BE2C (cell line): ENCODE results near the gene EPM2A.
"Not testable (repeated sequence)": the region's sequence is repeated elsewhere in the genome, so short reads cannot be mapped to it uniquely, and the experiment has no call there.

ENCODE experiments used
- DNase-seq: peaks from one replicate; pipeline ENCODE4 v3.0.0-alpha.2; 2020
- H3K27me3 ChIP-seq: fragments of 250-450 bp; sonication (Bioruptor Pico); 2 replicates; pipeline ENCODE4 v1.5.1; 2020; ENCODE audit warnings: mild to moderate bottlenecking
- H3K36me3 ChIP-seq: fragments of 250-450 bp; sonication (Bioruptor Pico); 2 replicates; pipeline ENCODE4 v1.5.1; 2020; ENCODE audit warnings: mild to moderate bottlenecking
- H3K4me1 ChIP-seq: fragments of 250-450 bp; sonication (Bioruptor Pico); 2 replicates; pipeline ENCODE4 v1.5.1; 2020
- H3K4me3 ChIP-seq: 2 replicates; pipeline ENCODE4 v1.5.1; 2011; ENCODE audit warnings: low read depth, low read length
- H3K9me3 ChIP-seq: fragments of 250-450 bp; sonication (Bioruptor Pico); 2 replicates; pipeline ENCODE4 v1.5.1; 2020
- CTCF ChIP-seq: IDR thresholded peaks from 2 replicates; pipeline ENCODE4 v1.5.1; 2012; ENCODE audit warnings: mild to moderate bottlenecking, low read depth, low read length

EPM2A gene

GRCh38 chr6:145745861-145746260 lies 10.5 kb upstream of the EPM2A start:
- TF ChIP-seq CTCF, result no peak
- H3K27me3 ChIP-seq, result no peaks in the 10 kb centered on the region
- no peaks in the 10 kb centered on the region; the same call in 1 of the 2 replicates for H3K4me1 ChIP-seq
- no peaks in the 10 kb centered on the region for H3K9me3 ChIP-seq
- H3K36me3 ChIP-seq, result no peaks in the 10 kb centered on the region
- DNase-seq, result no peak
- no peak overlapping the region for H3K4me3 ChIP-seq

GRCh38 chr6:145744619-145745018 lies 9.3 kb upstream of the EPM2A start:
- H3K9me3 ChIP-seq, result no peaks in the 10 kb centered on the region
- no peak for TF ChIP-seq CTCF
- H3K27me3 ChIP-seq, result no peaks in the 10 kb centered on the region
- no peaks in the 10 kb centered on the region for H3K36me3 ChIP-seq
- H3K4me1 ChIP-seq, result no peaks in the 10 kb centered on the region; the same call in 1 of the 2 replicates
- H3K4me3 ChIP-seq, result no peak overlapping the region
- no peak for DNase-seq

- no peak overlapping the region for H3K4me3 ChIP-seq
- H3K9me3 ChIP-seq, result no peaks in the 10 kb centered on the region
- DNase-seq, result no peak
- no peaks in the 10 kb centered on the region; the same call in 1 of the 2 replicates for H3K4me1 ChIP-seq
- H3K27me3 ChIP-seq, result no peaks in the 10 kb centered on the region
- TF ChIP-seq CTCF, result no peak
- no peaks in the 10 kb centered on the region for H3K36me3 ChIP-seq
Measured at GRCh38 chr6:145743332-145743731, 8.0 kb upstream of the EPM2A start.

- not testable (repeated sequence) for H3K27me3 ChIP-seq, H3K4me1 ChIP-seq, DNase-seq, H3K9me3 ChIP-seq, H3K36me3 ChIP-seq, H3K4me3 ChIP-seq
Measured at GRCh38 chr6:145742472-145742871, 7.2 kb upstream of the EPM2A start.

GRCh38 chr6:145739685-145740084 lies 4.4 kb upstream of the EPM2A start:
- H3K36me3 ChIP-seq, H3K4me1 ChIP-seq, H3K4me3 ChIP-seq: not testable (repeated sequence)

GRCh38 chr6:145738265-145738664 lies 2.9 kb upstream of the EPM2A start:
- Histone ChIP-seq H3K27me3 (no peaks in the 10 kb centered on the region), H3K9me3 (no peaks in the 10 kb centered on the region), H3K4me3 (no peak overlapping the region), H3K4me1 (no peaks in the 10 kb centered on the region; the same call in none of the 2 replicates), H3K36me3 (no peaks in the 10 kb centered on the region)
- no peak for TF ChIP-seq CTCF
- no peak for DNase-seq

More at GRCh38 chr6:145739685-145740084, 4.4 kb upstream of the EPM2A start:
- not testable (repeated sequence) for DNase-seq, H3K27me3 ChIP-seq, H3K9me3 ChIP-seq

GRCh38 chr6:145736661-145737144 lies 1.4 kb upstream of the EPM2A start:
- no peaks in the 10 kb centered on the region; the same call in none of the 2 replicates for H3K4me1 ChIP-seq
- DNase-seq, result no peak
- no peaks in the 10 kb centered on the region for H3K36me3 ChIP-seq
- no peaks in the 10 kb centered on the region for H3K27me3 ChIP-seq
- TF ChIP-seq CTCF, result no peak
- no peak overlapping the region for H3K4me3 ChIP-seq
- H3K9me3 ChIP-seq, result no peaks in the 10 kb centered on the region
